GM23338 (cell line): ENCODE results near the gene DIP2B. TPM values are rescaled to one million over a fixed set of nuclear protein-coding genes. Genes with fewer than 3 reads are reported as not detected.

Experiments used
- ATAC-seq: fragments of 200-7000 bp; cut with Tn5 transposase; 3 replicates; pipeline ENCODE4 v1.9.1; 2020
- DNase-seq: peaks from one replicate; pipeline ENCODE4 v3.0.0-alpha.2; 2015; ENCODE audit warnings: low spot score
- H2AFZ ChIP-seq: fragments of 200-600 bp; sonication (generic); 2 replicates; pipeline ENCODE4 v1.8.0; 2016; ENCODE audit warnings: antibody characterized with exemption, mild to moderate bottlenecking, moderate library complexity
- H3F3A ChIP-seq: fragments of 200-600 bp; sonication (generic); replicated peaks from 2 replicates; pipeline ENCODE4 v1.8.0; 2017; ENCODE audit warnings: antibody characterized with exemption, mixed run types, low read depth
- H3K27ac ChIP-seq: fragments of 200-600 bp; sonication (generic); 2 replicates; pipeline ENCODE4 v1.6.1; 2016; ENCODE audit warnings: low read depth
- H3K27me3 ChIP-seq: fragments of 200-600 bp; sonication (generic); 2 replicates; pipeline ENCODE4 v1.8.0; 2016; ENCODE audit warnings: mild to moderate bottlenecking, mixed run types, moderate library complexity; ENCODE audit not compliant: insufficient read depth
- H3K36me3 ChIP-seq: fragments of 200-600 bp; sonication (generic); 2 replicates; pipeline ENCODE4 v1.8.0; 2016; ENCODE audit warnings: mild to moderate bottlenecking; ENCODE audit not compliant: insufficient read depth
- H3K4me1 ChIP-seq: fragments of 200-600 bp; sonication (generic); 2 replicates; pipeline ENCODE4 v1.8.0; 2016; ENCODE audit warnings: mild to moderate bottlenecking, moderate library complexity; ENCODE audit not compliant: insufficient read depth
- H3K4me2 ChIP-seq: fragments of 200-600 bp; sonication (generic); 2 replicates; pipeline ENCODE4 v1.7.1; 2017; ENCODE audit warnings: mixed run types
- H3K4me3 ChIP-seq: fragments of 200-600 bp; sonication (generic); 2 replicates; pipeline ENCODE4 v1.6.1; 2016; ENCODE audit warnings: mixed run types
- H3K79me2 ChIP-seq: fragments of 200-600 bp; sonication (generic); replicated peaks from 2 replicates; pipeline ENCODE4 v1.8.0; 2017; ENCODE audit warnings: mild to moderate bottlenecking; ENCODE audit not compliant: insufficient read depth
- H3K9me2 ChIP-seq: fragments of 200-600 bp; sonication (generic); 2 replicates; pipeline ENCODE4 v1.8.0; 2017; ENCODE audit not compliant: insufficient read depth
- H4K20me1 ChIP-seq: fragments of 200-600 bp; sonication (generic); replicated peaks from 2 replicates; pipeline ENCODE4 v1.8.0; 2017; ENCODE audit warnings: mild to moderate bottlenecking; ENCODE audit not compliant: insufficient read depth
- H3K27ac Mint-ChIP-seq: 2 replicates; pipeline ENCODE4 v1.8.0; 2020; ENCODE audit warnings: inconsistent platforms, mild to moderate bottlenecking, moderate library complexity, mixed read lengths
- H3K27me3 Mint-ChIP-seq: 3 replicates; pipeline ENCODE4 v1.8.0; 2022; ENCODE audit warnings: low read depth, mild to moderate bottlenecking, moderate library complexity, mixed read lengths, inconsistent platforms; ENCODE audit not compliant: insufficient read depth, poor library complexity
- H3K36me3 Mint-ChIP-seq: 3 replicates; pipeline ENCODE4 v1.8.0; 2021; ENCODE audit warnings: low read depth, mild to moderate bottlenecking, inconsistent platforms, moderate library complexity, mixed read lengths
- H3K4me1 Mint-ChIP-seq: 3 replicates; pipeline ENCODE4 v1.8.0; 2020; ENCODE audit warnings: mild to moderate bottlenecking, inconsistent platforms, mixed read lengths
- H3K4me3 Mint-ChIP-seq: 3 replicates; pipeline ENCODE4 v1.8.0; 2021; ENCODE audit warnings: moderate library complexity, mild to moderate bottlenecking, inconsistent platforms, mixed read lengths
- H3K9me3 Mint-ChIP-seq: 3 replicates; pipeline ENCODE4 v1.8.0; 2020; ENCODE audit warnings: moderate library complexity, mild to moderate bottlenecking, inconsistent platforms, mixed read lengths
- CREB1 ChIP-seq: fragments of 250-450 bp; sonication (Bioruptor Pico); IDR thresholded peaks from 2 replicates; pipeline ENCODE4 v1.5.0; 2020; ENCODE audit warnings: low read depth, mild to moderate bottlenecking, moderate library complexity
- EZH2 ChIP-seq: fragments of 200-600 bp; sonication (generic); IDR thresholded peaks from one replicate; pipeline ENCODE4 v1.8.0; 2017; ENCODE audit warnings: antibody characterized with exemption, mild to moderate bottlenecking, low read depth; ENCODE audit not compliant: unreplicated experiment
- EZH2phosphoT487 ChIP-seq: fragments of 200-600 bp; sonication (generic); IDR thresholded peaks from one replicate; pipeline ENCODE4 v1.8.1; 2018; ENCODE audit warnings: antibody characterized with exemption; ENCODE audit not compliant: unreplicated experiment
- JUNB ChIP-seq: IDR thresholded peaks from one replicate; pipeline ENCODE4 v1.6.1; 2016; ENCODE audit warnings: antibody characterized with exemption; ENCODE audit not compliant: unreplicated experiment
- NANOG ChIP-seq: IDR thresholded peaks from 2 replicates; pipeline ENCODE4 v1.6.1; 2016; ENCODE audit warnings: antibody characterized with exemption, borderline replicate concordance
- POLR2AphosphoS5 ChIP-seq: IDR thresholded peaks from 2 replicates; pipeline ENCODE4 v1.6.1; 2016; ENCODE audit warnings: antibody characterized with exemption, low read depth
- STAT1 ChIP-seq: IDR thresholded peaks from one replicate; pipeline ENCODE4 v1.6.1; 2016; ENCODE audit warnings: antibody characterized with exemption; ENCODE audit not compliant: unreplicated experiment
- ZNF114 ChIP-seq: fragments of 250-450 bp; sonication (Bioruptor Pico); IDR thresholded peaks from 2 replicates; pipeline ENCODE4 v1.5.0; 2020; ENCODE audit warnings: mild to moderate bottlenecking, moderate library complexity
- ZNF331 ChIP-seq: fragments of 250-450 bp; sonication (Bioruptor Pico); IDR thresholded peaks from 2 replicates; pipeline ENCODE4 v1.5.0; 2020; ENCODE audit warnings: low read depth, mild to moderate bottlenecking, moderate library complexity
- polyA plus RNA-seq: library from polyadenylated mRNA; unstranded; fragments of >200 nt; fragmentation: Nextera tagmentation; extraction: Ambion mirVana; gene quantifications from 2 replicates; pipeline ENCODE4 v1.2.1, GENCODE V29; 2016
- total RNA-seq: library from RNA; depleted of rRNA; stranded (reverse); fragments of >200 nt; shearing (Covaris generic); gene quantifications from 2 replicates; pipeline ENCODE4 v1.2.3, GENCODE V29; 2014
- TF ChIP-seq, protein P1 (sequence below): IDR thresholded peaks from 2 replicates; pipeline ENCODE4 v1.6.1; 2016; ENCODE audit warnings: antibody characterized with exemption
- TF ChIP-seq, protein P2 (sequence below), 2 experiments: fragments of 200-600 bp in 1 of 2; sonication (generic) in 1 of 2; conservative IDR thresholded peaks; 2 replicates each; pipeline versions ENCODE4 v1.5.1 to v1.6.1; 2016 to 2017; ENCODE audit warnings: antibody characterized with exemption in 2 of 2, low read depth in 2 of 2, mild to moderate bottlenecking in 2 of 2, moderate library complexity in 1 of 2
- TF ChIP-seq, protein P3 (sequence below): IDR thresholded peaks from one replicate; pipeline ENCODE4 v1.6.1; 2018; ENCODE audit warnings: antibody characterized with exemption; ENCODE audit not compliant: unreplicated experiment
- TF ChIP-seq, protein P4 (sequence below): fragments of 250-450 bp; sonication (Bioruptor Pico); IDR thresholded peaks from 2 replicates; pipeline ENCODE4 v1.5.0; 2020; ENCODE audit warnings: mild to moderate bottlenecking, moderate library complexity

DIP2B gene
- total and polyA plus RNA-seq, 2 experiments from 2014 or later = 8.0 to 36.4 TPM

DNA sequence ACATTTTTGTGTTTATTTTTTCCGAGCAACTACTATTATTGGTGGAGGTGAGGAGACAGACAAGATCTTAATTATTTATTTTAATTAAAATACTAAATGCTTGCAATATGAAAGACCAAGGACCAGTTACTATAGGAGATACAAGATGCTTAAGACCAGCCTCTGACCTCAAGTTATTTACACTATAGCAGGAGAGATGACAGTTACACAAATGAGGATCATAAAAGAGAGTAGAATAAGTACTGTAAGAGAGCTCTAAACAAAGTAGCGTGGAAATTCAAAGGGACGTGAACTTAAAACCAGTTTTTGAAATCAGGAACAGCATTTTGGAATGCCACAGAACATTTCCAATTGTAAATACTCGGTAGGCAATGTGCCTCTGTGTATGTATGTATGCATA is 131.1 kb downstream of the DIP2B start:
- H3K27me3 Mint-ChIP-seq = peaks cover 4% of the 10 kb centered on the region
- TF ChIP-seq, protein P1, sequence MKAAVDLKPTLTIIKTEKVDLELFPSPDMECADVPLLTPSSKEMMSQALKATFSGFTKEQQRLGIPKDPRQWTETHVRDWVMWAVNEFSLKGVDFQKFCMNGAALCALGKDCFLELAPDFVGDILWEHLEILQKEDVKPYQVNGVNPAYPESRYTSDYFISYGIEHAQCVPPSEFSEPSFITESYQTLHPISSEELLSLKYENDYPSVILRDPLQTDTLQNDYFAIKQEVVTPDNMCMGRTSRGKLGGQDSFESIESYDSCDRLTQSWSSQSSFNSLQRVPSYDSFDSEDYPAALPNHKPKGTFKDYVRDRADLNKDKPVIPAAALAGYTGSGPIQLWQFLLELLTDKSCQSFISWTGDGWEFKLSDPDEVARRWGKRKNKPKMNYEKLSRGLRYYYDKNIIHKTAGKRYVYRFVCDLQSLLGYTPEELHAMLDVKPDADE = no peak
- TF ChIP-seq POLR2AphosphoS5 = no peak
- TF ChIP-seq NANOG = no peak
- TF ChIP-seq, protein P2, sequence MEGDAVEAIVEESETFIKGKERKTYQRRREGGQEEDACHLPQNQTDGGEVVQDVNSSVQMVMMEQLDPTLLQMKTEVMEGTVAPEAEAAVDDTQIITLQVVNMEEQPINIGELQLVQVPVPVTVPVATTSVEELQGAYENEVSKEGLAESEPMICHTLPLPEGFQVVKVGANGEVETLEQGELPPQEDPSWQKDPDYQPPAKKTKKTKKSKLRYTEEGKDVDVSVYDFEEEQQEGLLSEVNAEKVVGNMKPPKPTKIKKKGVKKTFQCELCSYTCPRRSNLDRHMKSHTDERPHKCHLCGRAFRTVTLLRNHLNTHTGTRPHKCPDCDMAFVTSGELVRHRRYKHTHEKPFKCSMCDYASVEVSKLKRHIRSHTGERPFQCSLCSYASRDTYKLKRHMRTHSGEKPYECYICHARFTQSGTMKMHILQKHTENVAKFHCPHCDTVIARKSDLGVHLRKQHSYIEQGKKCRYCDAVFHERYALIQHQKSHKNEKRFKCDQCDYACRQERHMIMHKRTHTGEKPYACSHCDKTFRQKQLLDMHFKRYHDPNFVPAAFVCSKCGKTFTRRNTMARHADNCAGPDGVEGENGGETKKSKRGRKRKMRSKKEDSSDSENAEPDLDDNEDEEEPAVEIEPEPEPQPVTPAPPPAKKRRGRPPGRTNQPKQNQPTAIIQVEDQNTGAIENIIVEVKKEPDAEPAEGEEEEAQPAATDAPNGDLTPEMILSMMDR (conservative IDR thresholded peaks at IDR 0.05; ENCODE audit: low read depth in 2 of 2) = no peak
- no peak for TF ChIP-seq EZH2phosphoT487
- TF ChIP-seq, protein P3, sequence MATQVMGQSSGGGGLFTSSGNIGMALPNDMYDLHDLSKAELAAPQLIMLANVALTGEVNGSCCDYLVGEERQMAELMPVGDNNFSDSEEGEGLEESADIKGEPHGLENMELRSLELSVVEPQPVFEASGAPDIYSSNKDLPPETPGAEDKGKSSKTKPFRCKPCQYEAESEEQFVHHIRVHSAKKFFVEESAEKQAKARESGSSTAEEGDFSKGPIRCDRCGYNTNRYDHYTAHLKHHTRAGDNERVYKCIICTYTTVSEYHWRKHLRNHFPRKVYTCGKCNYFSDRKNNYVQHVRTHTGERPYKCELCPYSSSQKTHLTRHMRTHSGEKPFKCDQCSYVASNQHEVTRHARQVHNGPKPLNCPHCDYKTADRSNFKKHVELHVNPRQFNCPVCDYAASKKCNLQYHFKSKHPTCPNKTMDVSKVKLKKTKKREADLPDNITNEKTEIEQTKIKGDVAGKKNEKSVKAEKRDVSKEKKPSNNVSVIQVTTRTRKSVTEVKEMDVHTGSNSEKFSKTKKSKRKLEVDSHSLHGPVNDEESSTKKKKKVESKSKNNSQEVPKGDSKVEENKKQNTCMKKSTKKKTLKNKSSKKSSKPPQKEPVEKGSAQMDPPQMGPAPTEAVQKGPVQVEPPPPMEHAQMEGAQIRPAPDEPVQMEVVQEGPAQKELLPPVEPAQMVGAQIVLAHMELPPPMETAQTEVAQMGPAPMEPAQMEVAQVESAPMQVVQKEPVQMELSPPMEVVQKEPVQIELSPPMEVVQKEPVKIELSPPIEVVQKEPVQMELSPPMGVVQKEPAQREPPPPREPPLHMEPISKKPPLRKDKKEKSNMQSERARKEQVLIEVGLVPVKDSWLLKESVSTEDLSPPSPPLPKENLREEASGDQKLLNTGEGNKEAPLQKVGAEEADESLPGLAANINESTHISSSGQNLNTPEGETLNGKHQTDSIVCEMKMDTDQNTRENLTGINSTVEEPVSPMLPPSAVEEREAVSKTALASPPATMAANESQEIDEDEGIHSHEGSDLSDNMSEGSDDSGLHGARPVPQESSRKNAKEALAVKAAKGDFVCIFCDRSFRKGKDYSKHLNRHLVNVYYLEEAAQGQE = no peak
- TF ChIP-seq, protein P4, sequence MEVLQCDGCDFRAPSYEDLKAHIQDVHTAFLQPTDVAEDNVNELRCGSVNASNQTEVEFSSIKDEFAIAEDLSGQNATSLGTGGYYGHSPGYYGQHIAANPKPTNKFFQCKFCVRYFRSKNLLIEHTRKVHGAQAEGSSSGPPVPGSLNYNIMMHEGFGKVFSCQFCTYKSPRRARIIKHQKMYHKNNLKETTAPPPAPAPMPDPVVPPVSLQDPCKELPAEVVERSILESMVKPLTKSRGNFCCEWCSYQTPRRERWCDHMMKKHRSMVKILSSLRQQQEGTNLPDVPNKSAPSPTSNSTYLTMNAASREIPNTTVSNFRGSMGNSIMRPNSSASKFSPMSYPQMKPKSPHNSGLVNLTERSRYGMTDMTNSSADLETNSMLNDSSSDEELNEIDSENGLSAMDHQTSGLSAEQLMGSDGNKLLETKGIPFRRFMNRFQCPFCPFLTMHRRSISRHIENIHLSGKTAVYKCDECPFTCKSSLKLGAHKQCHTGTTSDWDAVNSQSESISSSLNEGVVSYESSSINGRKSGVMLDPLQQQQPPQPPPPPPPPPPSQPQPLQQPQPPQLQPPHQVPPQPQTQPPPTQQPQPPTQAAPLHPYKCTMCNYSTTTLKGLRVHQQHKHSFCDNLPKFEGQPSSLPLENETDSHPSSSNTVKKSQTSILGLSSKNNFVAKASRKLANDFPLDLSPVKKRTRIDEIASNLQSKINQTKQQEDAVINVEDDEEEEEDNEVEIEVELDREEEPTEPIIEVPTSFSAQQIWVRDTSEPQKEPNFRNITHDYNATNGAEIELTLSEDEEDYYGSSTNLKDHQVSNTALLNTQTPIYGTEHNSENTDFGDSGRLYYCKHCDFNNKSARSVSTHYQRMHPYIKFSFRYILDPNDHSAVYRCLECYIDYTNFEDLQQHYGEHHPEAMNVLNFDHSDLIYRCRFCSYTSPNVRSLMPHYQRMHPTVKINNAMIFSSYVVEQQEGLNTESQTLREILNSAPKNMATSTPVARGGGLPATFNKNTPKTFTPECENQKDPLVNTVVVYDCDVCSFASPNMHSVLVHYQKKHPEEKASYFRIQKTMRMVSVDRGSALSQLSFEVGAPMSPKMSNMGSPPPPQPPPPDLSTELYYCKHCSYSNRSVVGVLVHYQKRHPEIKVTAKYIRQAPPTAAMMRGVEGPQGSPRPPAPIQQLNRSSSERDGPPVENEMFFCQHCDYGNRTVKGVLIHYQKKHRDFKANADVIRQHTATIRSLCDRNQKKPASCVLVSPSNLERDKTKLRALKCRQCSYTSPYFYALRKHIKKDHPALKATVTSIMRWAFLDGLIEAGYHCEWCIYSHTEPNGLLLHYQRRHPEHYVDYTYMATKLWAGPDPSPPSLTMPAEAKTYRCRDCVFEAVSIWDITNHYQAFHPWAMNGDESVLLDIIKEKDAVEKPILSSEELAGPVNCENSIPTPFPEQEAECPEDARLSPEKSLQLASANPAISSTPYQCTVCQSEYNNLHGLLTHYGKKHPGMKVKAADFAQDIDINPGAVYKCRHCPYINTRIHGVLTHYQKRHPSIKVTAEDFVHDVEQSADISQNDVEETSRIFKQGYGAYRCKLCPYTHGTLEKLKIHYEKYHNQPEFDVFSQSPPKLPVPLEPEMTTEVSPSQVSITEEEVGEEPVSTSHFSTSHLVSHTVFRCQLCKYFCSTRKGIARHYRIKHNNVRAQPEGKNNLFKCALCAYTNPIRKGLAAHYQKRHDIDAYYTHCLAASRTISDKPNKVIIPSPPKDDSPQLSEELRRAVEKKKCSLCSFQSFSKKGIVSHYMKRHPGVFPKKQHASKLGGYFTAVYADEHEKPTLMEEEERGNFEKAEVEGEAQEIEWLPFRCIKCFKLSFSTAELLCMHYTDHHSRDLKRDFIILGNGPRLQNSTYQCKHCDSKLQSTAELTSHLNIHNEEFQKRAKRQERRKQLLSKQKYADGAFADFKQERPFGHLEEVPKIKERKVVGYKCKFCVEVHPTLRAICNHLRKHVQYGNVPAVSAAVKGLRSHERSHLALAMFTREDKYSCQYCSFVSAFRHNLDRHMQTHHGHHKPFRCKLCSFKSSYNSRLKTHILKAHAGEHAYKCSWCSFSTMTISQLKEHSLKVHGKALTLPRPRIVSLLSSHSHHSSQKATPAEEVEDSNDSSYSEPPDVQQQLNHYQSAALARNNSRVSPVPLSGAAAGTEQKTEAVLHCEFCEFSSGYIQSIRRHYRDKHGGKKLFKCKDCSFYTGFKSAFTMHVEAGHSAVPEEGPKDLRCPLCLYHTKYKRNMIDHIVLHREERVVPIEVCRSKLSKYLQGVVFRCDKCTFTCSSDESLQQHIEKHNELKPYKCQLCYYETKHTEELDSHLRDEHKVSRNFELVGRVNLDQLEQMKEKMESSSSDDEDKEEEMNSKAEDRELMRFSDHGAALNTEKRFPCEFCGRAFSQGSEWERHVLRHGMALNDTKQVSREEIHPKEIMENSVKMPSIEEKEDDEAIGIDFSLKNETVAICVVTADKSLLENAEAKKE = no peak
- TF ChIP-seq EZH2 = no peak
- TF ChIP-seq ZNF331 (CRISPR knock-in tag) = no peak
- TF ChIP-seq ZNF114 (CRISPR knock-in tag) = no peak
- no peak for TF ChIP-seq STAT1
- TF ChIP-seq JUNB = no peak
- no peak for TF ChIP-seq CREB1 (CRISPR knock-in tag)
- H4K20me1 ChIP-seq = no peaks in the 10 kb centered on the region
- DNase-seq = no peak
- no peak for ATAC-seq
- H3K4me3 Mint-ChIP-seq = no peak overlapping the region
- 0 out of 2 replicates have a peak, but pooled peaks cover 4% of the 10 kb centered on the region for H3K79me2 ChIP-seq
- H3K4me1 Mint-ChIP-seq = peaks cover 11% of the 10 kb centered on the region
- no peak overlapping the region for H3K4me2 ChIP-seq
- H3K36me3 ChIP-seq = peaks cover 5% of the 10 kb centered on the region; the same call in 1 of the 2 replicates
- H3F3A ChIP-seq = no peaks in the 10 kb centered on the region
- peaks cover 3% of the 10 kb centered on the region for H3K36me3 Mint-ChIP-seq
- no peaks in the 10 kb centered on the region for H3K27me3 ChIP-seq
- no peak overlapping the region for H3K27ac Mint-ChIP-seq
- no peak overlapping the region for H2AFZ ChIP-seq
- no peaks in the 10 kb centered on the region for H3K9me2 ChIP-seq
- no peak overlapping the region for H3K27ac ChIP-seq
- peaks cover 4% of the 10 kb centered on the region; the same call in 1 of the 2 replicates for H3K4me1 ChIP-seq
- no peaks in the 10 kb centered on the region for H3K9me3 Mint-ChIP-seq
- no peak overlapping the region for H3K4me3 ChIP-seq
